Measurements from ENCODE around the gene MMP8.

MMP8 gene

DNA sequence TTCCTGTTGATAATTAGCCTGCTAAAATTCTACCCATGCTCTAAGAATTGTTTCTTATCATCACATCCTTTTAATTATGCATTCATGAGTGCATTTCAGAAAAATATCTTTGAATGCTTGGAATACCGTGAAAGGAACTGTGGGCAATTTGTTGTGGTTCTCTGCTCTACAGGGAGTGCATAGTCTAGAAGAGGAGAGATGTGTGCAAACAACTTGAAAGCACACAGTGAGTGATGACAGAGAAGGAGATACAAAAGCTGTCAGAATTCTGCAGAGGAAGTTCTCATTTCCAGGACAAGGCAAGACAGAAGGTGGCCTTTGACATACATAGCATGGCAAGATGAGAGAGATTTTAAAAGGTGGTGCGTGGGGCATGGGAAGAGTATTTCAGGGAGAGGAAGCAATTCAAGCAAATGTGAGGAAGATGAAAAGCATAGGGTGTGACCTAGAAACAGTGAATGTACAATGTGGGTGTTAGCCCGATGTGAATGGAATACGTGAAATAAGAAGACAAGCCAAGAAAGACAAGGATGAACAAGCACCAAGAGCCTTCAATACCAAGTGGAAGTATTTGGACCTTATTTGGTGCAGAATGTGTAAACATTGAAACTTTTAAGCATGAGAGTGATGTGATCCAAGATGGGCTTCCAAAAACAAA, 5.0 kb downstream of the MMP8 start:
- DNase-seq (ENCODE audit: low read depth): no peak

DNA sequence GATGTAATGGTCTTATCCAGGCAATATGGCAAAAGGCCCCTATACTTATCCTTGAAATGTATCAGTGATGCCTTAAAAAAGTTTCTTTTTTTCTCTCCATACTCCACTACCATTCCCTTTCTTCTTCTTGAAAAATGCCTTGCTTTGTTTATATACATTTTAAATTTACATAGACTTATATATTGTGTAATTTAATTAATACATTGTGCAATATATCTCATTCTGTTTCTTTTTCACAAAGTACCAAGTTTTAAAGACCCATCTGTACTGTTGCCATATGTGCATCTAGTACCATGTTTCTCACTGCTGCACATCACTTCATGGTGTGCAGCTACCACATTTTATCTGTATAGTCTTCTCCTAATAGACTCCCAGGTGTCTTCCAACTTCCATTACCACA, 7.5 kb downstream of the MMP8 start:
- no peak for DNase-seq (ENCODE audit: low read depth)

DNA sequence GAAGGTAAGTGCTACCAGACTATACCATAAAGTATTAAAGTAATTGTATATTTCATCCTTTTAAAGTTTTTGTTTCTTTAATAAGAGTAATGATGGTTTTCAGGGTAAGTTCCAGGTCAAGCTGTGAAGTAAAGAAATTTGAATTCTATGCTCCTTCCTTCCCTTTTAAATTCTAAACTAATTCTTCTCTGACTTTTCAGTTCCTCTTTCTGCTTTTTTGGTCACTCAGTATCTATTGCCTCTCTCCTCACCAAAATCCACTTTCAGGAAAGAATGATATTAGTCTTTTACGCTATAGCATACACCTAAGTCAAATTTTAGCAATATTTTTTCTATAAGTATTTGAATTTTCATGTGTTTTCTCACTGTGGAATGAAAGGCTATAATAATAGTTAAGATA, 8.2 kb downstream of the MMP8 start:
- no peak for DNase-seq (ENCODE audit: low read depth)

DNA sequence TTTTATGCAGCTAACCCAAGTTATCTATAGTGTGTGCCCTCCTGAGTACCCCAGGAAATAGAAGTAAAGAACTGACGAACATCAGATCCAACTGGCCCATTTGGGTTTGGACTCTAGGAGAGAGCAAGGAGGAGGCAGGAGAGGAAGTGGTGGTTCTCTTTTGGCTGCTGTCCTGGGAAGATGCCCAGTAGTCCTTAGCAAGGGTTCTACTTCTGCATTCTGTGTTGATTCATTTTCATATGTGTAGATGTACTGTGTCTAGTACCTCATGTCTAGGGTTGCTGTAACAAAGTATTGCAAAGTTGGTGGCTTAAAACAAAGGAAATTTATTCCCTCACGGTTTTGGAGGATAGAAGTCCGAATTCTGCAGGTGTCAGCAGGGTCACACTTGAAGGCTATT, 12.6 kb downstream of the MMP8 start:
- no peak for DNase-seq (ENCODE audit: low read depth)

- DNase-seq (ENCODE audit: low read depth): no peak
Measured at GRCh38 chr11:102709201-102709945, 15.4 kb downstream of the MMP8 start.

GRCh38 chr11:102708654-102709053, 16.1 kb downstream of the MMP8 start:
- no peak for DNase-seq (ENCODE audit: low read depth)

DNA sequence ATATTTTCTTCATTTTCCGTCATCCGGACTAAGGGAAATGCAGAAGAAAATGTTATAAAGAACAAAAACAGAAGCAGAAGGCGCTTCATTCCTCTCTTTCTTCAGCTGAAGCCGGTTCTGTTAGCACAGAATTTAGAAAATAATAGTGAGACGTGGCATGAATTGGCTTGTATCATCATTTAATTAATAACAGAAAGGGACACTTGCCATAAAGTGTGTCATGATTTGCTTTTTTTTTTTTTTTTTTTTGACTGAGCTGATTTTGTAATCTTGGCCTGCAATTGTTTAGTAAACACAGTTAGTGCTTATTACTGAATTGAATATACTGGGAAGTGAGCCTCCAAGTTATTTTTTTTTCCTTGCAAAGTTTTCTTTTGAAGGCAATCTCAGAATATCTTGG, 19.1 kb downstream of the MMP8 start, which contains the start of gene MMP27:
MMP27 (minus strand) TSS at position 144 of the 400 bp plus-strand sequence; CDS start at position 89, 55 bp downstream.
- DNase-seq (ENCODE audit: low read depth): no peak

GRCh38 chr11:102704841-102705240, 19.9 kb downstream of the MMP8 start:
- DNase-seq (ENCODE audit: low read depth): no peak

- no peak for DNase-seq (ENCODE audit: low read depth)
Measured at GRCh38 chr11:102703826-102704493, 20.8 kb downstream of the MMP8 start.

DNA sequence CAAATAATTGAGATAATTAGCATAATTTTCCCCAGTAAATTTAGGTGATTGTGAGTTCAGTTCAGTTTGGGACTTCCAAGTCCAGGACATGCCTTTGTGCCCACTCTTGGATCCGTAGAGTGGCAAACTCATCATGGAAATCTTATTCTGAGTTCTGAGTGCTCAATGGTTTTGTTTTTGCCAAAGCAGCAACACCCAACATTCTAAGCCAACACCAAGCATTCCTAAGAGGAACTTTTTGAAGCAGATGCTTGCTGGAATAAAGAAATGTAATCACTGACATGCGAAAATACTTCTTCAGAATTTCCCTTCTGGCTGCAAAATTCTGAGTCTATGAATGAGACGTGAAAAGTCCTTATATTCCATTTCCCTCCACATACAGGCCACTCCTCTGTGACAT, 29.6 kb downstream of the MMP8 start:
- no peak for DNase-seq (ENCODE audit: low read depth)

DNA sequence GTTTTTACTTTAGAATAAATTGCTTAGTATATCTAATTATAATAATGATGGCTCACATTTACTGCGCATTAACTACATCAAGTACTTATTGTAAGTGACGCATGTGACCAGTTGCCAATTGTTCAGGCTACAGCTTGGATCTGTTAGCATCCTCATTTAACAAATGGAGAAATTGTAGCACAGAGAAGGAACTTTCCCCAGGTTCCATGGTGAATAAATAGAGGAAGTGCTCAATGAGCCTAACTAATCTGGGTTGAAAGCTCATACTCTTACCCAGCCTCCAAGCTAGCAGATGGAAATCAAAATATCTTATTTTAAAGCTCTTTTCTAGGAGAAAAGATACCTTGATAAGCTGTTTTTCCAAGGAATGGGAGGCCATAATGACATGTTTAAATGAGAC, 39.0 kb downstream of the MMP8 start:
- no peak for DNase-seq (ENCODE audit: low read depth)

GRCh38 chr11:102685338-102685737, 39.4 kb downstream of the MMP8 start:
- no peak for DNase-seq (ENCODE audit: low read depth)

DNA sequence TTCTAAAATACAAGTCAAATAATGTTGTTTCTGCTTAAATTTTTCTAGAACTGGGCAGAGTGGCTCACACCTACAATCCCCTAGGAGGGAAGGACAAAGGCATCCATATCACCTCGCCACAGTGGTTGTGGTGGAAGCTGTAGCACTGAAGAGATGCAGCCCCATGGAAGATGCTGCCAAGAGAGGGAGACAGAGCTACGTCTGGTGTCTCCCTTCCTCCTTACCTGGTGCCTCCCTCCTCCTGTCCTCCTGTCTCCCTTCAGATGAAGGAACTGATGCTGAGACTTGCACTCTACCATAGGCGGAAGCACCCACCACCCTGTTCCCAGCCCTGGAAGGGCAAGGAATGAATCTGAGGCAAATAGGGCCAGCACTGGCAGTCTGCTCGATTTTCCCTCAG, 41.5 kb downstream of the MMP8 start:
- no peak for DNase-seq (ENCODE audit: low read depth)

DNA sequence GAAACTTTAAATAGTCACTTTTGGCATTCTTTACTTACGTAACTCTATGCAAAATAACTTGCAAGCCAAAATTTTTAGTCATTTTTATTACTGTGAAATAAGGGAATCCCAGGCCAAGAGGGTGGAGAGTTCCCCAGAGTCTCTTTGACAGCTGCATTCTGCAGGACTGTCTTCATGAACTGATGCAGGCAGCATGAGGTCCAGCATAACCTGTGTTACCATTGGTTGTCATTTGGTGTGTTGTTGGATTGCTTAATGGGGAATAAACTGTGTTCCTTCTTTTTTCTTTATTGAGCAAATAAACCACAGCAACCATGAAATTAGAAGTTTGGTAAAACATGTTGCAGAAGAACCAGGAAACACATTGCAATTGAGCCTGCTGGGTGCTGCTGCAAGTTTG, 43.8 kb downstream of the MMP8 start:
- no peak for DNase-seq (ENCODE audit: low read depth)

GRCh38 chr11:102678022-102678421, 46.7 kb downstream of the MMP8 start:
- no peak for DNase-seq (ENCODE audit: low read depth)

GRCh38 chr11:102676084-102676483, 48.7 kb downstream of the MMP8 start:
- DNase-seq (ENCODE audit: low read depth): no peak

DNA sequence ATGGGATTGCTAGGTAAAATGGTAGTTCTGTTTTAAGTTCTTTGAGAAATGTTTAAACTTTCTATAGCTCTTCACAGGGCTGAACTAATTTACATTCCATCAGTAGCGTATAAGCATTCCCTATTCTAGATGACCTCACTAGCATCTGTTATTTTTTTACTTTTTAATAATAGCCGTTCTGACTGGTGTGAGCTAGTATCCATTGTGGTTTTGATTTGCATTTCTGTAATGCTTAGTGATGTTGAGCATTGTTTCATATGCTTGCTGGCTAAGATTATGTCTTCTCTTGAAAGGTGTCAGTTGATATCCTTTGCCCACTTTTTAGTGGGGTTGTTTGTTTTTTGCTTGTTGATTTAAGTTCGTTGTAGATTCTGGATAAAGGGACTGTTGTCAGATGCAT, 55.1 kb downstream of the MMP8 start:
- DNase-seq (ENCODE audit: low read depth): no peak

- DNase-seq (ENCODE audit: low read depth): no peak
Measured at GRCh38 chr11:102666331-102666957, 58.3 kb downstream of the MMP8 start.

- DNase-seq (ENCODE audit: low read depth): no peak
Measured at GRCh38 chr11:102664001-102664752, 60.6 kb downstream of the MMP8 start.

- DNase-seq (ENCODE audit: low read depth): no peak
Measured at GRCh38 chr11:102662607-102663006, 62.1 kb downstream of the MMP8 start.
